CD4-positive, alpha-beta T cell treated with Interleukin-17A for 1 hour (primary cell): Measurements from ENCODE around the gene CATSPERB.
"Not testable (repeated sequence)": the region's sequence is repeated elsewhere in the genome, so short reads cannot be mapped to it uniquely, and the experiment has no call there.

Experiments
- DNase-seq: peaks from one replicate; pipeline ENCODE4 v3.0.0-alpha.2; 2020

The CATSPERB gene

DNA sequence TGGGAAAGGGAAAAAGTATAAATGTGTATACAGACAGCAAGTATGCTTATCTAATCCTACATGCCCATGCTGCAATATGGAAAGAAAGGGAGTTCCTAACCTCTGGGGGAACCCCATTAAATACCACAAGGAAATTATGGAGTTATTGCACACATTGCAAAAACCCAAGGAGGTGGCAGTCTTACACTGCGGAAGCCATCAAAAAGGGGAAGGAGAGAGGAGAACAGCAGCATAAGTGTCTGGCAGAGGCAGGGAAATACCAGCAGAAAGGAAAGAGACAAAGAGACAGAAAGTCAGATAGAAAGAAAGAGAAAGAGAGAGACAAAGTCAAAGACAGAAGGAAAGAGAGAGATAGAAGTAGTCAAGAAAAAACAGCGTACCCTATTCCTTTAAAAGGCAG is 64.8 kb downstream of the CATSPERB start:
- DNase-seq: not testable (repeated sequence)

- no peak for DNase-seq
These were observed 71.1 kb downstream of the CATSPERB start for GRCh38 chr14:91660790-91661189.

GRCh38 chr14:91654836-91655235 is 77.0 kb downstream of the CATSPERB start:
- DNase-seq: no peak

DNA sequence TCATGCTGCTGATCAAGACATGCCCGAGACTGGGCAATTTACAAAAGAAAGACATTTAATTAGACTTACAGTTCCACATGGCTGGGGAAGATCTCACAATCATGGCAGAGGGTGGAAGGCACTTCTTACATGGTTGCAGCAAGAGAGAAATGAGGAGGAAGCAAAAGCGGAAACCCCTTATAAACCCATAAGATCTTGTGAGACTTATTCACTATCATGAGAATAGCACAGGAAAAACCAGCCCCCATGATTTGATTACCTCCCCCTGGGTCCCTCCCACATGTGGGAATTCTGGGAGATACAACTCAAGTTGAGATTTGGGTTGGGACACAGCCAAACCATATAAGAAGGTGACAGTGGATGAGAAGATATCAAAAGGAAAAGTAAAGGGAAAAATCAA is 78.4 kb downstream of the CATSPERB start:
- no peak for DNase-seq

- DNase-seq: peak; percentile 53
These were observed 82.0 kb downstream of the CATSPERB start for GRCh38 chr14:91649930-91650329.

GRCh38 chr14:91647856-91648255 is 84.0 kb downstream of the CATSPERB start:
- DNase-seq: no peak

DNA sequence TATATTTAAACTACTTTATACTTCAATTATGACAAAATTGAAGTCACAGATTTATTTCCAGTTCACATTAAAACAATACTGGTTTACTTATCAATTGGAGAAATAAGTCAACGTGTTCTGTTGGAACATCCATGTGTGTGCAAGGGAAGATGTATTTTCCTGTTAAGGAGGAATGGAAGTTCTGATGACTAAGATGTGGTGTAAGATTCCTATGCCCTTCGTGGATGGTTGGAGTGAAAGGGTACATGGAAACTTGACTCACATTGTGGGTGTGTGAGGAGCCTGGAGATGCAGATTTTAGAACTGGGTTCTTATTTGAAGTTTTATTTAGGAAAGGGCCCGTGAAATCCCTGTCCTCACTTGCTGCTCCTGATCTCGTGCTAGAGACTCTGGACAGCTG is 95.3 kb downstream of the CATSPERB start:
- DNase-seq: no peak

DNA sequence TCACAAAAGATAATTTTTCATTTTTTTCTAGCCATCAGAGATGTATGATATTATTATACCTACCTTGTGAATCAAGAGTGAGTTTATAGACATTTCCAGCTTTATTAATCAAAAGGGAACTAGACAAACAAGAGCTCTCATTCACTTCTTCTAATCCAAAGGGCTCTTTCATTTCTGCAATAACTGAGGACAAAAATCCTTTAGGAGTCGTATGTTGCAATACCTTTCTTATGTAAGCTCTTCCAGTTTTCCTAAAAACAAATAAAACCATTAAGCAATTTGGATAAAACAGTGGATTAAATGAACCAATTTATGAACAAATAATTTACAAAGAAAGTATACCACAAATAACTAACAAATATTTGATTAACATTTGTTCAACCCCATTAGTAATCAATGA is 107.1 kb downstream of the CATSPERB start:
- DNase-seq: no peak

- no peak for DNase-seq
These were observed 117.7 kb downstream of the CATSPERB start for GRCh38 chr14:91614187-91614586.

DNA sequence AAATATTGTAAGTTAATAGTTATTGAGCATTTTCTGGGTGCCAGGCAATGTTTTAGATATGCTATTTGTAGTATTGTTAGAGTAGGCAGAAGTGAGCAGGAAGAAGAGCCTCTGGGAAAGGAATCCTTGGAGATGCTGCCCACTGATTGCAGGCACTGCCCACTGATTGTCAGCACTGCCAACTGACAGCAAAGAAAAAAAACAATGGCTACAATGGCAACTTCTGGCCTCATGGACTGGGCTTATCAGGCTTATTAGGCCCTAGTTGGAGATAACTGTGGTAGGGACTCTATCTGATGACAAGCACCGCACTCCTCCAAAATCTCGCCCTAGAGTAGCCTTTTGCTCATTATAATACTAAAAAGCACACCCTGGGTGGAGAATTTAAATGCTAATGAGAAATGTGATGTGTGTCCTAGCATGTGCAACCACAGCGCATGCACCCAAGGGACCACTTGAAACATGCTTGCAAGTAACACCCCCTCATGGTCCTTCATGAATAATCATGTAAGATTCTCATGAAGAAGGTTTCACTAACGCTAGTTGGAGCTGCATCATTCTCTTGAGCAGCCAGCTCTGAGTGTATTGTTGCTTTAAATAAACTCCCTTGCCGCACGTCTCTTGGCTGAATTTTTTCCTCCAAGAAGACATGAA is 118.3 kb downstream of the CATSPERB start:
- no peak for DNase-seq

GRCh38 chr14:91611528-91611927 is 120.4 kb downstream of the CATSPERB start:
- no peak for DNase-seq

DNA sequence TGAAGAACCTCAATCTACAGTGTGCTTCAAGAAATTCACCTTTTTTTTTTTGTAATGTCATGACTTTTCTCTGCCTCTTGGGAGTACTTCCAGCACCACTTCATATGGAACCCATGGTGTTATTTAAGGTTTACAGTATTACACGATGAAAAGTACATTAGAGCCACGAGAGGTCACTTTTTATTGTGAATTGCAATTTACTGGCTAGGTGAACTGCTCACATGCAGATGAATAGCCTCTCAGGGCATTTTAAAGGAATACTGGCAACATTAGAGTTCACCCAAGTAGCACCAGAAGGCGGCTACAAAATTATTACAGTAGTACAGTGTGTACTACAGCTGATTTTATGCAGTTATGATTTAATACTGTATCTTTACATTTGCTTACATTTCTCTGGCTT is 122.7 kb downstream of the CATSPERB start:
- no peak for DNase-seq

DNA sequence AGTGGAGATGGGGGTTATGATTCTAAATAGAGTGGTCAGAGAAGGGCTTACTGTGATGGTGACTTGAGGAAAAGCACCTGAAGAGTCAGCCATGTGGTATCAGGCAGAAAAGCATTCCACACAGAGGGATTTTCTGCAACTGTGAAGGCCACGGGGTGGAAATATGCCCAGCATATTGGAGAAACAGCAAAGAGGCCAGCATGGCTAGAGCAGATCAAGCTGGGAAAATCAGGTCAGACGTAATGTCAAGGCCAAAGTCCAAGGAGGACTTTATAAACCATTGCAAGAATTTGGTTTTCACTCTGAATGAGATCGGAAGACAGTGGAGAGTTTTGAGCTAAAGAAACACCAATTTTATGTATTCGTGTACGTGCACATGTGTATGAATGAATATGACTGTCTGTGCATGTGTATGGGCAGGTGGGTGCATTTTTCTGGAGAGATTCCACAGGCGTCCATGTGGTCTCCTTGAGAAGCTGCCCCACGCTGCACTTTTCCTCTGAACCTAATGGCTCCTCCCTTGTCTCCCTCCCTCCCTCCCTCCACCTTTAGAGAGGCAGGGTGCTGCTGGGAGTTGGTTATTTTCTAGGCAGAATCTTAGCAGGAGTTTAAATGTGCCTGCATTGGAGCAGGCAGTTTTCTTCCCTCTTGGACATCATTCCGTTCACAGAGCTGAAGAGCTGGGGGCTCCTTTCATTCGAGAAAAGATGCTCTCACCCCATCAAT is 124.4 kb downstream of the CATSPERB start:
- no peak for DNase-seq

- DNase-seq: no peak
These were observed 125.0 kb downstream of the CATSPERB start for GRCh38 chr14:91606851-91607250.

DNA sequence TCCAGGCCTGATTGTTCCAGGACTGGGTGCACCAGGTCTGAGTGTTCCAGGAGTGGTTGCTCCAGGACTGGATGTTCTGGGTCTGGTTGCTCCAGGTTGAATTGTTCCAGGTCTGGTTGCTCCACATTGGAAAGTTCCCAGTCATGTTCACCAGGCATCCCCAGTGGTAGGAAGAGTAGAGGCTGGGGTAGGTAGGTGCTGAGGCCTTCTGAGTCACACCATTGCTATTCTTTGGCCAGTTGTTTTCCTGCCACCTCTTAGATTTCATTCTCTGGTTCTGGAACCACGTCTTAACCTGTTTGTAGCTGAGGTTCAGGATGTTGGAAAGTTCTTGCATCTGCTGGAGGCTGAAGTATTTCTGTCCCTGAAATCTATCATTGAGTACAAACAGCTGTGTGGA is 127.3 kb downstream of the CATSPERB start:
- DNase-seq: not testable (repeated sequence)

GRCh38 chr14:91599994-91600393 is 131.9 kb downstream of the CATSPERB start:
- no peak for DNase-seq

DNA sequence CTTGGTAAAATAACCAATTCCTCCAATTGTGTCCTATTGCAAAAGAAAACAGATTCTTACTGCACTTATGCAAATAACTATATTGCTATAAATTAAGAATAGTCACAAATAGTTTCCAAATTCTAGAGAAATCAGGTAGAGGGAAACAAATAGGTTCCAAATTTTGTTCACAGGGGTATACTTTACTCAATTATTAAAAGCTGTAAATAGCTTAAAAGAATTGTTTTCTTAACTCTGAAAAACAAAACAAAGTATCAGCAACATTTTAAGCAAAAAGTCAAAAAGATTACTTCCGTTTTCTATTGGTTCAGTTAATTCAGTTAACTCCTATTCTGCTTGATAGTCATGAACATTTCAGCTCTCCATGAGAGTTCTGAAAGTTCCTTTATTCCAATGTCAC is 136.2 kb downstream of the CATSPERB start:
- DNase-seq: no peak

DNA sequence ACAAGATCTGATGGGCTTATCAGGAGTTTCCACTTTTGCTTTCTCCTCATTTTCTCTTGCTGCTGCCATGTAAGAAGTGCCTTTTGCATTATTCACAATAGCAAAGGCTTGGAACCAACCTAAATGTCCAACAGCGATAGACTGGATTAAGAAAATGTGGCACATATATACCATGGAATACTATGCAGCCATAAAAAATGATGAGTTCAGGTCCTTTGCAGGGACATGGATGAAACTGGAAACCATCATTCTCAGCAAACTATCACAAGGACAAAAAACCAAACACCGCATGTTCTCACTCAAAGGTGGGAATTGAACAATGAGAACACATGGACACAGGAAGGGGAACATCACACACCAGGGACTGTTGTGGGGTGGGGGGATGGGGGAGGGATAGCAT is 137.9 kb downstream of the CATSPERB start:
- DNase-seq: not testable (repeated sequence)

DNA sequence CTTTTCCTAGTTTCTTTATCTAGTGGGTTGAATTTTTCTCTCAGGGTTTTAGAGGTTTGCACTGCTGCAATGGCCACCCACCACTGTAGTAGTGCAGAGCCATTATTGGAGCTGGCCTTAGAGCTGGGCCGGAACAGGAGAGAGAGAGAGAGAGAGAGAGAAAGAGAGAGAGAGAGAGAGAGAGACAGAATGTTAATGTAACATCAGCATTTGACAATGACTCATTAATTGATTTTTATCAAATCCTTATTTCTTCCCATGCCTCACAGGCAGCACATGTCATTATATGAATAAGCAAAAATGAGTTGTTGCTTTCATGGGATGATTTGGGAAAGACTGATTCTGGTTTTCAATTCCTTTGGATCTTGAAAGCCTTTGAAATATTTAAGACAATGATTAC is 145.5 kb downstream of the CATSPERB start:
- no peak for DNase-seq

GRCh38 chr14:91585856-91586255 is 146.0 kb downstream of the CATSPERB start:
- DNase-seq: no peak

- no peak for DNase-seq
These were observed 149.1 kb downstream of the CATSPERB start for GRCh38 chr14:91582761-91583160.

DNA sequence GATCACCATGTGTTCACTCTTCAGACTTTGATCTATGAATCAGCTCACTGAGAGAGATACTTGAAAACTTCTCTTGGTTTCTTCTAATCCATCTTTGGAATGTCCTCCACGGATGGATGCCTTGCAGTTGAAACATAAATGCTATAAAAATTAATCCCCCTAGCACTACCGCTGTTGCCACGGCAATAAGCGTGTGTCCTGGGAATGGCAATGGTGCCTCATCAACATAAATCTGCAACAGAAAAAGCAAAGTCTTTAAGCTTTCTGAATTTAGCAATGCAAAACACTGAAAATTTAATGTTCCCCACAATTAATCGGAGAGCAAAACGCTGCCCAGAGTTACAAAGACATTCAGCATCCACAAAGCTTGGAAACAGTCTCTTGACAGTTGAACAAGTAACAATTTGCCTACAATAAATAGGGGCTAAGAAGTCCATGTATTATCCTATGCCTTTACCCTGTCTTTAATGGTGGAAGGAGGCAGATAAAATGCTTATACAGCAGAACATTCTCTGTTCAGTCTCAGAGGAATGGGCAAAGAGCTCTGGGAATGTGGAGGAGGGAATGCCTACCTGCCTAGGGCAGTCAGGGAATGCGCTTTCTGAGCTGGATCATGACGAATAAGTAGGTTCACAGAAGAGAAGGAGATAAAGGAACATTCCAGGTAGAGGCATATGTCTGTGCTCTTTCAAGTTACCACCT is 150.9 kb downstream of the CATSPERB start:
- no peak for DNase-seq

DNA sequence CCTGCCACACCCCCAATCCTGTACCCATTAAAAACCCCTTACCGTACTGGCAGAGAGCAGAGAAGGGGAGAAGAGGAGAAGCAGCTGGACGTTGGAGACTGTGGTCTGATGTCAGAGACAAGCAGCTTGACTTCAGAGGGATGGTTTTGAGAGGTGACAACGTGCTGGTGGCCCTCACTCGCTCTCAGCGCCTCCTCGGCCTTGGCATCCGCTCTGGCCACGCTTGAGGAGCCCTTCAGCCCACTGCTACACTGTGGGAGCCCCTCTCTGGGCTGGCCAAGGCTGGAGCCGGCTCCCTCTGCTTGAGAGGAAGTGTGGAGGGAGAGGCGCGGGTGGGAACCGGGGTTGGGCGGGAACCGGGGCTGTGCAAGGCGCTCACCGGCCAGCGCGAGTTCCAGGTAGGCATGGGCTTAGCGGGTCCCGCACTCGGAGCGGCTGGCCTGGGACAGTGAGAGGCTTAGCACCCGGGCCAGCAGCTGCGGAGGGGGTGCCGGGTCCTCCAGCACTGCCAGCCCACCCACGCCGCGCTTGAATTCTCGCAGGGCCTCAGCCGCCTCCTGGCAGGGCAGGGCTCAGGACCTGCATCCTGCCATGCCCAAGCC is 154.2 kb downstream of the CATSPERB start:
- no peak for DNase-seq
